ENCODE data around the gene RPSA. TPM values are rescaled to one million over a fixed set of nuclear protein-coding genes. Genes with fewer than 3 reads are reported as not detected.

The RPSA gene
- 2,607 to 2,790 TPM (median 2,621 TPM) in 5 replicates for total RNA-seq (2022; extraction: Qiagen RNA extraction; ENCODE audit: low read depth)

DNA sequence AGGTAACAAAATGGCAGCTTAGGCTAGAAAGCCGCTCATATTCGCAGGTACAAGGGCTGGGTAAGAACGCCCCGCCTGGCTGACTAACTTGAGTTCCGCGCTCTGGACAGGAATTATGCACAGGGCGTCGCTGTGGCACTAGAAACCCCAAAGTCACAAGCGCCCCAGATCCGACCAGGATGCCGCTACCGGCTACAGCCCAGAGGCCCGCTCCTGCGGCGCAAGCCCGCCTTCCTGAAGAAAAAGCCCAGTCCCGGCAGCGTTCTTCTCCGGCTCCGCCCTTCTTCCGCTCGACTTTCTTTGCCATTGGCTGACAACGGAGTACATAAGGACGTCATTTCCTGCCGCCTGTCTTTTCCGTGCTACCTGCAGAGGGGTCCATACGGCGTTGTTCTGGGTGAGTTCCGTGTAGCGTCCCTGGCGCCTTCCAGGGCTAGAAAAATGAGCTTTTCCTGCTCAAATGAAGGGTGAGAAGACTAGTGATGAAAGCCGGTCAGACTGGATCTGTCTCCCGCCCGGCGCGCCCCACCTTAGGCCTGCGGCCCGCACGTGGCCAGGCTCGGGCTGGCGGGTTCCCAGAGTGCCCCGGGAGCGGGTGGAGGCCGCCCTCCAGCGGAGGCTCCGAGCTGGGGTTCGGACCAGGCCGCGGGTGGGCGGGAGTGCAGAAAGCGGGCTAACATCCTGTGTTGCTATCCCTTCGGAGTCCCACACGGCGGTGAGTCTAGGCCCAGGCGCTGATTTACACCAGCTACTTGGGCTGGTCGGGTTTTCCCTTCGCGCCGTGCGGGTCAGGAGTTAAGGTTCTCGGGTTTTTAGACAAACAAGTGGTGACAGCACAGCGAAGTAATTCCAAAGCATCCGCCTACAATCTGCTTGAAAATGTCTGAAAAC, at the start of gene RPSA:
Gene RPSA (plus strand): TSS at position 353 of the 891 bp plus-strand sequence. CDS start 934 bp downstream, outside the sequence.

GRCh38 chr3:39383045-39383880, 23.3 kb upstream of the RPSA start, which contains the start of gene SLC25A38:
TSS of gene SLC25A38 (plus strand) at chr3:39383370. CDS start at chr3:39383725, 355 bp downstream.

Other genes with a start within 250 kb of the RPSA start
- gene XIRP1, start 214.1 kb upstream of the RPSA start, total RNA-seq (2022; extraction: Qiagen RNA extraction; ENCODE audit: low read depth), result 0.05 to 0.15 TPM (median 0.07 TPM) in 5 replicates
- 0.02 TPM in 1 of 5 replicates, not detected in the others for gene CX3CR1, start 126.7 kb upstream of the RPSA start, total RNA-seq (2022; extraction: Qiagen RNA extraction; ENCODE audit: low read depth)
- gene CCR8, start 77.0 kb upstream of the RPSA start, total RNA-seq (2022; extraction: Qiagen RNA extraction; ENCODE audit: low read depth), result not detected in 5 replicates
- 37.3 to 45.5 TPM (median 39.3 TPM) in 5 replicates for gene SLC25A38, start 23.4 kb upstream of the RPSA start, total RNA-seq (2022; extraction: Qiagen RNA extraction; ENCODE audit: low read depth)
- gene MOBP, start 61.0 kb downstream of the RPSA start, total RNA-seq (2022; extraction: Qiagen RNA extraction; ENCODE audit: low read depth), result 0.09 to 0.25 TPM in 2 of 5 replicates, not detected in the others